HEK293 (cell line): ENCODE results near the gene SH3TC1.

ENCODE experiments used
- CTCF ChIA-PET: fragments of 350-600 bp; formaldehyde crosslinking; extraction: SDS; loops from one replicate; lab custom pipeline; 2021; ENCODE audit warnings: antibody characterized with exemption; lab: Yijun Ruan, JAX
- POLR2A ChIA-PET: fragments of 300-600 bp; formaldehyde crosslinking; extraction: SDS; loops from one replicate; lab custom pipeline; 2020; ENCODE audit warnings: antibody characterized with exemption, inconsistent platforms; lab: Yijun Ruan, JAX
- H3K27ac ChIP-seq: fragments of 200-500 bp; sonication (Bioruptor generic); 2 replicates; pipeline ENCODE4 v1.5.1; 2014; ENCODE audit warnings: low read depth, low read length, control low read depth, inconsistent platforms; ENCODE audit errors: extremely low read depth
- H3K36me3 ChIP-seq, 2 experiments: fragments of 200-500 bp in 1 of 2; sonication (Bioruptor generic) in 1 of 2; 1 replicate in 1 of 2; 2 replicates in 1 of 2; pipeline ENCODE4 v1.5.1; 2014 to 2017; ENCODE audit warnings: inconsistent platforms in 2 of 2, low read length in 2 of 2; ENCODE audit not compliant: control insufficient read depth in 2 of 2, insufficient read depth in 1 of 2
- H3K4me1 ChIP-seq: fragments of 200-500 bp; sonication (Bioruptor generic); 2 replicates; pipeline ENCODE4 v1.5.1; 2014; ENCODE audit warnings: mild to moderate bottlenecking, low read length, inconsistent platforms; ENCODE audit not compliant: control insufficient read depth, insufficient read depth
- H3K4me3 ChIP-seq: 2 replicates; pipeline ENCODE4 v1.5.1; 2011; ENCODE audit warnings: low read depth, mild to moderate bottlenecking, control low read depth, low read length, moderate library complexity
- H3K9me3 ChIP-seq: fragments of 200-500 bp; sonication (Bioruptor generic); 2 replicates; pipeline ENCODE4 v1.5.1; 2014; ENCODE audit warnings: low read depth, low read length, inconsistent platforms; ENCODE audit not compliant: control insufficient read depth, insufficient read depth
- BCL11B ChIP-seq: fragments of 450-650 bp; formaldehyde crosslinking; IDR thresholded peaks from 2 replicates; pipeline ENCODE4 v1.5.1; 2016; ENCODE audit warnings: low read depth, missing biosample characterization, missing genetic modification characterization
- GLI4 ChIP-seq: fragments of 450-650 bp; formaldehyde crosslinking; IDR thresholded peaks from 2 replicates; pipeline ENCODE4 v1.5.1; 2016; ENCODE audit warnings: missing biosample characterization, missing genetic modification characterization
- KLF10 ChIP-seq: fragments of 450-650 bp; IDR thresholded peaks from 2 replicates; pipeline ENCODE4 v1.5.1; 2018; ENCODE audit warnings: missing biosample characterization, mild to moderate bottlenecking, missing genetic modification characterization
- TCF7L2 ChIP-seq: IDR thresholded peaks from 2 replicates; pipeline ENCODE4 v1.6.1; 2011; ENCODE audit warnings: low read depth, mild to moderate bottlenecking, inconsistent platforms, low read length, moderate library complexity, borderline replicate concordance
- ZBTB44 ChIP-seq: fragments of 450-650 bp; IDR thresholded peaks from 2 replicates; pipeline ENCODE4 v1.5.1; 2018; ENCODE audit warnings: missing biosample characterization, mild to moderate bottlenecking, missing genetic modification characterization
- ZBTB7A ChIP-seq: fragments of 450-650 bp; formaldehyde crosslinking; IDR thresholded peaks from 2 replicates; pipeline ENCODE4 v1.5.1; 2016; ENCODE audit warnings: low read depth, missing biosample characterization, missing genetic modification characterization
- ZFP37 ChIP-seq: fragments of 450-650 bp; formaldehyde crosslinking; IDR thresholded peaks from 2 replicates; pipeline ENCODE4 v1.5.1; 2016; ENCODE audit warnings: missing biosample characterization, missing genetic modification characterization
- ZNF132 ChIP-seq: fragments of 450-650 bp; formaldehyde crosslinking; IDR thresholded peaks from 2 replicates; pipeline ENCODE4 v1.5.1; 2017; ENCODE audit warnings: missing biosample characterization, missing genetic modification characterization, borderline replicate concordance
- ZNF202 ChIP-seq: fragments of 450-650 bp; formaldehyde crosslinking; IDR thresholded peaks from 2 replicates; pipeline ENCODE4 v1.5.1; 2016; ENCODE audit warnings: missing biosample characterization, missing genetic modification characterization, borderline replicate concordance
- ZNF280C ChIP-seq: fragments of 450-650 bp; formaldehyde crosslinking; IDR thresholded peaks from 2 replicates; pipeline ENCODE4 v1.5.1; 2016; ENCODE audit warnings: missing biosample characterization, missing genetic modification characterization
- ZNF350 ChIP-seq: fragments of 450-650 bp; formaldehyde crosslinking; IDR thresholded peaks from 2 replicates; pipeline ENCODE4 v1.5.0; 2017; ENCODE audit warnings: missing biosample characterization, mild to moderate bottlenecking, missing genetic modification characterization
- ZNF354C ChIP-seq: fragments of 450-650 bp; formaldehyde crosslinking; IDR thresholded peaks from 2 replicates; pipeline ENCODE4 v1.5.1; 2016; ENCODE audit warnings: missing biosample characterization, missing genetic modification characterization, low read depth, borderline replicate concordance
- ZNF433 ChIP-seq: fragments of 450-650 bp; formaldehyde crosslinking; IDR thresholded peaks from 2 replicates; pipeline ENCODE4 v1.5.1; 2016; ENCODE audit warnings: missing biosample characterization, missing genetic modification characterization, low read depth
- ZNF549 ChIP-seq: fragments of 450-650 bp; IDR thresholded peaks from 2 replicates; pipeline ENCODE4 v1.5.1; 2018; ENCODE audit warnings: missing biosample characterization, missing genetic modification characterization, mild to moderate bottlenecking, inconsistent platforms, moderate library complexity
- ZNF561 ChIP-seq: fragments of 450-650 bp; IDR thresholded peaks from 2 replicates; pipeline ENCODE4 v1.5.1; 2018; ENCODE audit warnings: missing biosample characterization, missing genetic modification characterization, borderline replicate concordance
- ZNF654 ChIP-seq: fragments of 450-650 bp; formaldehyde crosslinking; IDR thresholded peaks from 2 replicates; pipeline ENCODE4 v1.5.1; 2016; ENCODE audit warnings: low read depth, missing biosample characterization, missing genetic modification characterization
- ZNF777 ChIP-seq: fragments of 450-650 bp; formaldehyde crosslinking; IDR thresholded peaks from 2 replicates; pipeline ENCODE4 v1.5.1; 2017; ENCODE audit warnings: missing biosample characterization, missing genetic modification characterization, borderline replicate concordance
- ZNF830 ChIP-seq: fragments of 450-650 bp; IDR thresholded peaks from 2 replicates; pipeline ENCODE4 v1.5.0; 2018; ENCODE audit warnings: missing biosample characterization, missing genetic modification characterization, low read depth, mild to moderate bottlenecking, moderate library complexity
- ZNF837 ChIP-seq: fragments of 450-650 bp; formaldehyde crosslinking; IDR thresholded peaks from 2 replicates; pipeline ENCODE4 v1.5.1; 2016; ENCODE audit warnings: missing biosample characterization, missing genetic modification characterization
- TF ChIP-seq, protein P1 (sequence below): fragments of 450-650 bp; formaldehyde crosslinking; IDR thresholded peaks from 2 replicates; pipeline ENCODE4 v1.5.1; 2016; ENCODE audit warnings: missing biosample characterization, missing genetic modification characterization
- TF ChIP-seq, protein P2 (sequence below): fragments of 450-650 bp; formaldehyde crosslinking; IDR thresholded peaks from 2 replicates; pipeline ENCODE4 v1.5.1; 2016; ENCODE audit warnings: missing biosample characterization, missing genetic modification characterization, low read depth
- TF ChIP-seq, protein P3 (sequence below): fragments of 450-650 bp; formaldehyde crosslinking; IDR thresholded peaks from 2 replicates; pipeline ENCODE4 v1.5.1; 2017; ENCODE audit warnings: missing biosample characterization, missing genetic modification characterization

The SH3TC1 gene

GRCh38 chr4:8282134-8282641, 83.1 kb downstream of the SH3TC1 start (continued):
- TF ChIP-seq, protein P1, sequence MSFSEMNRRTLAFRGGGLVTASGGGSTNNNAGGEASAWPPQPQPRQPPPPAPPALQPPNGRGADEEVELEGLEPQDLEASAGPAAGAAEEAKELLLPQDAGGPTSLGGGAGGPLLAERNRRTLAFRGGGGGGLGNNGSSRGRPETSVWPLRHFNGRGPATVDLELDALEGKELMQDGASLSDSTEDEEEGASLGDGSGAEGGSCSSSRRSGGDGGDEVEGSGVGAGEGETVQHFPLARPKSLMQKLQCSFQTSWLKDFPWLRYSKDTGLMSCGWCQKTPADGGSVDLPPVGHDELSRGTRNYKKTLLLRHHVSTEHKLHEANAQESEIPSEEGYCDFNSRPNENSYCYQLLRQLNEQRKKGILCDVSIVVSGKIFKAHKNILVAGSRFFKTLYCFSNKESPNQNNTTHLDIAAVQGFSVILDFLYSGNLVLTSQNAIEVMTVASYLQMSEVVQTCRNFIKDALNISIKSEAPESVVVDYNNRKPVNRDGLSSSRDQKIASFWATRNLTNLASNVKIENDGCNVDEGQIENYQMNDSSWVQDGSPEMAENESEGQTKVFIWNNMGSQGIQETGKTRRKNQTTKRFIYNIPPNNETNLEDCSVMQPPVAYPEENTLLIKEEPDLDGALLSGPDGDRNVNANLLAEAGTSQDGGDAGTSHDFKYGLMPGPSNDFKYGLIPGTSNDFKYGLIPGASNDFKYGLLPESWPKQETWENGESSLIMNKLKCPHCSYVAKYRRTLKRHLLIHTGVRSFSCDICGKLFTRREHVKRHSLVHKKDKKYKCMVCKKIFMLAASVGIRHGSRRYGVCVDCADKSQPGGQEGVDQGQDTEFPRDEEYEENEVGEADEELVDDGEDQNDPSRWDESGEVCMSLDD (tag by site-specific recombination) = no peak
- TF ChIP-seq ZBTB7A (tag by site-specific recombination) (no peak), BCL11B (tag by site-specific recombination) (no peak), ZNF777 (no peak), GLI4 (tag by site-specific recombination) (no peak), ZNF433 (tag by site-specific recombination) (no peak), ZNF830 (tag by site-specific recombination) (no peak), ZNF280C (tag by site-specific recombination) (no peak)
- TF ChIP-seq, protein P2, sequence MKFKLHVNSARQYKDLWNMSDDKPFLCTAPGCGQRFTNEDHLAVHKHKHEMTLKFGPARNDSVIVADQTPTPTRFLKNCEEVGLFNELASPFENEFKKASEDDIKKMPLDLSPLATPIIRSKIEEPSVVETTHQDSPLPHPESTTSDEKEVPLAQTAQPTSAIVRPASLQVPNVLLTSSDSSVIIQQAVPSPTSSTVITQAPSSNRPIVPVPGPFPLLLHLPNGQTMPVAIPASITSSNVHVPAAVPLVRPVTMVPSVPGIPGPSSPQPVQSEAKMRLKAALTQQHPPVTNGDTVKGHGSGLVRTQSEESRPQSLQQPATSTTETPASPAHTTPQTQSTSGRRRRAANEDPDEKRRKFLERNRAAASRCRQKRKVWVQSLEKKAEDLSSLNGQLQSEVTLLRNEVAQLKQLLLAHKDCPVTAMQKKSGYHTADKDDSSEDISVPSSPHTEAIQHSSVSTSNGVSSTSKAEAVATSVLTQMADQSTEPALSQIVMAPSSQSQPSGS (tag by site-specific recombination) = no peak

- CTCF ChIA-PET = no interaction called here
- no peaks in the 10 kb centered on the region for H3K4me1 ChIP-seq
These were observed 83.7 kb downstream of the SH3TC1 start for GRCh38 chr4:8282742-8283141.

More at GRCh38 chr4:8282742-8283141, 83.7 kb downstream of the SH3TC1 start:
- Histone ChIP-seq H3K27ac (no peak overlapping the region), H3K4me3 (no peak overlapping the region), H3K36me3 (no peaks in the 10 kb centered on the region), H3K9me3 (no peaks in the 10 kb centered on the region)
- POLR2A ChIA-PET = no interaction called here
- TF ChIP-seq, protein P3, sequence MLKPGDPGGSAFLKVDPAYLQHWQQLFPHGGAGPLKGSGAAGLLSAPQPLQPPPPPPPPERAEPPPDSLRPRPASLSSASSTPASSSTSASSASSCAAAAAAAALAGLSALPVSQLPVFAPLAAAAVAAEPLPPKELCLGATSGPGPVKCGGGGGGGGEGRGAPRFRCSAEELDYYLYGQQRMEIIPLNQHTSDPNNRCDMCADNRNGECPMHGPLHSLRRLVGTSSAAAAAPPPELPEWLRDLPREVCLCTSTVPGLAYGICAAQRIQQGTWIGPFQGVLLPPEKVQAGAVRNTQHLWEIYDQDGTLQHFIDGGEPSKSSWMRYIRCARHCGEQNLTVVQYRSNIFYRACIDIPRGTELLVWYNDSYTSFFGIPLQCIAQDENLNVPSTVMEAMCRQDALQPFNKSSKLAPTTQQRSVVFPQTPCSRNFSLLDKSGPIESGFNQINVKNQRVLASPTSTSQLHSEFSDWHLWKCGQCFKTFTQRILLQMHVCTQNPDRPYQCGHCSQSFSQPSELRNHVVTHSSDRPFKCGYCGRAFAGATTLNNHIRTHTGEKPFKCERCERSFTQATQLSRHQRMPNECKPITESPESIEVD (tag by site-specific recombination) = no peak
- TF ChIP-seq ZFP37 (tag by site-specific recombination) = no peak
- TF ChIP-seq ZNF132 (tag by site-specific recombination) = no peak
- TF ChIP-seq ZNF350 = no peak
- no peak for TF ChIP-seq ZNF654 (tag by site-specific recombination)
- TF ChIP-seq KLF10 (tag by site-specific recombination) = no peak
- TF ChIP-seq ZNF354C (tag by site-specific recombination) = no peak
- no peak for TF ChIP-seq ZNF202 (tag by site-specific recombination)
- TF ChIP-seq ZNF837 = no peak
- no peak for TF ChIP-seq ZNF561
- TF ChIP-seq ZBTB44 (tag by site-specific recombination) = no peak
- no peak for TF ChIP-seq TCF7L2
- TF ChIP-seq ZNF549 = no peak
